Fibroblast of peridontal ligament (primary cell): Measurements from ENCODE around the gene UNC5C.

Source experiments
- DNase-seq: peaks from one replicate; pipeline ENCODE4 v3.0.0-alpha.2; 2010; ENCODE audit errors: extremely low read depth

The UNC5C gene

GRCh38 chr4:95268819-95269565 is 279.8 kb downstream of the UNC5C start:
- no peak for DNase-seq

- DNase-seq = peak; percentile 14
Observed at GRCh38 chr4:95267081-95267480, 281.7 kb downstream of the UNC5C start.

GRCh38 chr4:95265814-95266740 is 282.7 kb downstream of the UNC5C start:
- no peak for DNase-seq

GRCh38 chr4:95264843-95265242 is 283.9 kb downstream of the UNC5C start:
- no peak for DNase-seq

GRCh38 chr4:95263960-95264359 is 284.8 kb downstream of the UNC5C start:
- DNase-seq = no peak

- DNase-seq = no peak
Observed at GRCh38 chr4:95263391-95263790, 285.4 kb downstream of the UNC5C start.

GRCh38 chr4:95256108-95256835 is 292.5 kb downstream of the UNC5C start:
- no peak for DNase-seq

- peak; percentile 50 for DNase-seq
Observed at GRCh38 chr4:95255396-95256107, 293.2 kb downstream of the UNC5C start.

GRCh38 chr4:95251568-95251967 is 297.2 kb downstream of the UNC5C start:
- DNase-seq = no peak

- DNase-seq = no peak
Observed at GRCh38 chr4:95250544-95251137, 298.1 kb downstream of the UNC5C start.

- no peak for DNase-seq
Observed at GRCh38 chr4:95249426-95250021, 299.2 kb downstream of the UNC5C start.

- DNase-seq = no peak
Observed at GRCh38 chr4:95248720-95249425, 299.9 kb downstream of the UNC5C start.

- no peak for DNase-seq
Observed at GRCh38 chr4:95243892-95244291, 304.9 kb downstream of the UNC5C start.

- no peak for DNase-seq
Observed at GRCh38 chr4:95238554-95238953, 310.2 kb downstream of the UNC5C start.

- DNase-seq = no peak
Observed at GRCh38 chr4:95232358-95233156, 316.2 kb downstream of the UNC5C start.

GRCh38 chr4:95231681-95232080 is 317.1 kb downstream of the UNC5C start:
- no peak for DNase-seq

- DNase-seq = no peak
Observed at GRCh38 chr4:95225849-95226248, 322.9 kb downstream of the UNC5C start.

- no peak for DNase-seq
Observed at GRCh38 chr4:95224402-95224801, 324.4 kb downstream of the UNC5C start.
